C4-2B (cell line): ENCODE results near the gene WDR5.

ENCODE experiments used
- ZFX ChIP-seq: fragments of 450-650 bp; IDR thresholded peaks from 2 replicates; pipeline ENCODE4 v1.6.1; 2017
- TF ChIP-seq, protein P1 (sequence below): fragments of 450-650 bp; conservative IDR thresholded peaks from 2 replicates; pipeline ENCODE4 v1.5.1; 2017; ENCODE audit warnings: mild to moderate bottlenecking

DNA sequence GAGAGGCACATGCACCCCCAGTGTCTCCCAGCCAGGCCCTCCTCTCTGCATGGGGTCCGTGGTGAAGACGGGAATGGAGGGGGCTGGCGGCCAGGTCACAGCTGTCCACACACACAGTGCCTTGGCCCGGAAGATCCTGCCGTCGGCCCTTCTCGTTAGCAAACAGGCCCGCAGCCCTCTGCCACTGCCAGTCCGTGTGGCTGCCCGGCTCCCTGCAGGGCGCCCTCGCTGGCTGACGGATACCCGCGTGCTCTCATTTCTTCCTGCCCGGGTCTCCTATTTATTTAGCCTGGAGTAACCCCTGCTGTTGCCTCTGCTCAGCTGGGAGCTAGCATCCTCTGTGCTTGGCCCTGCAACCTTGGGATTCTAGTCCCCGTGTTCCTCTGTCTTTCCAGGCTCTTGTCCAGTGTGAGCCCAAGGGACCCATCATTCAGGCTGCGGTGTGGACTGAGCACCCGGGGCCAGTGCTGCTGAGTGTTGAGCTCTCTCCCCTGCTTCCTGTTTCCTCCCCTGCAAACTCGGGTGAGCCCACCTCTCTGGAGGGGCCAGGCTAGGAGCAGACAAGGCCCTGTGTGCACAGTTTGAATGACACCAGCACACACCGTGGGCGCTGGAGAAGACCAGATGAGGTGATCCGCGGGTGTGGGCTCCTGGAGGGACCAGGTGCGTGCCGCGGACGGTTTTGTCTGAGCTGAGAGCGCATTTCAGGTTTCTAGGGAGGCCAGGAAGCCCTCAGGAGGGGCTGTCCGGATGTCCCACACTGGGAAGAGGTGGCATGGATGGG, 43.1 kb downstream of the WDR5 start:
- TF ChIP-seq, protein P1, sequence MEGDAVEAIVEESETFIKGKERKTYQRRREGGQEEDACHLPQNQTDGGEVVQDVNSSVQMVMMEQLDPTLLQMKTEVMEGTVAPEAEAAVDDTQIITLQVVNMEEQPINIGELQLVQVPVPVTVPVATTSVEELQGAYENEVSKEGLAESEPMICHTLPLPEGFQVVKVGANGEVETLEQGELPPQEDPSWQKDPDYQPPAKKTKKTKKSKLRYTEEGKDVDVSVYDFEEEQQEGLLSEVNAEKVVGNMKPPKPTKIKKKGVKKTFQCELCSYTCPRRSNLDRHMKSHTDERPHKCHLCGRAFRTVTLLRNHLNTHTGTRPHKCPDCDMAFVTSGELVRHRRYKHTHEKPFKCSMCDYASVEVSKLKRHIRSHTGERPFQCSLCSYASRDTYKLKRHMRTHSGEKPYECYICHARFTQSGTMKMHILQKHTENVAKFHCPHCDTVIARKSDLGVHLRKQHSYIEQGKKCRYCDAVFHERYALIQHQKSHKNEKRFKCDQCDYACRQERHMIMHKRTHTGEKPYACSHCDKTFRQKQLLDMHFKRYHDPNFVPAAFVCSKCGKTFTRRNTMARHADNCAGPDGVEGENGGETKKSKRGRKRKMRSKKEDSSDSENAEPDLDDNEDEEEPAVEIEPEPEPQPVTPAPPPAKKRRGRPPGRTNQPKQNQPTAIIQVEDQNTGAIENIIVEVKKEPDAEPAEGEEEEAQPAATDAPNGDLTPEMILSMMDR, result no peak
- no peak for TF ChIP-seq ZFX
